Memory B cell (primary cell): ENCODE data around the gene CAPZB.

Source experiments
- ATAC-seq: fragments of 150-1000 bp; cut with Tn5 transposase; 2 replicates; pipeline ENCODE4 v1.10.0; 2021; ENCODE audit warnings: low read depth, mild to moderate bottlenecking, moderate library complexity
- DNase-seq, 2 donors: peaks; one replicate each; pipeline ENCODE4 v3.0.0; 2022; ENCODE audit warnings: low spot score in 2 of 2
- H3K27ac Mint-ChIP-seq: one replicate; pipeline ENCODE4 v1.8.0; 2022; ENCODE audit warnings: mild to moderate bottlenecking, moderate library complexity, mixed read lengths
- H3K27me3 Mint-ChIP-seq: one replicate; pipeline ENCODE4 v1.8.0; 2022; ENCODE audit warnings: mixed read lengths
- H3K36me3 Mint-ChIP-seq: one replicate; pipeline ENCODE4 v1.8.0; 2022; ENCODE audit warnings: mild to moderate bottlenecking, mixed read lengths
- H3K4me1 Mint-ChIP-seq: one replicate; pipeline ENCODE4 v1.8.0; 2022; ENCODE audit warnings: mixed read lengths
- H3K4me3 Mint-ChIP-seq: one replicate; pipeline ENCODE4 v1.8.0; 2022; ENCODE audit warnings: mild to moderate bottlenecking, moderate library complexity, mixed read lengths
- H3K9me3 Mint-ChIP-seq: one replicate; pipeline ENCODE4 v1.8.0; 2022; ENCODE audit warnings: mixed read lengths

CAPZB gene

GRCh38 chr1:19372602-19373001 is 112.7 kb downstream of the CAPZB start:
- peaks cover 3% of the 10 kb centered on the region for H3K4me1 Mint-ChIP-seq
- H3K4me3 Mint-ChIP-seq: no peak overlapping the region
- DNase-seq (no peak), ATAC-seq (no peak)
- peaks cover 11% of the 10 kb centered on the region for H3K36me3 Mint-ChIP-seq
- no peaks in the 10 kb centered on the region for H3K9me3 Mint-ChIP-seq
- no peak overlapping the region for H3K27ac Mint-ChIP-seq
- no peaks in the 10 kb centered on the region for H3K27me3 Mint-ChIP-seq

DNA sequence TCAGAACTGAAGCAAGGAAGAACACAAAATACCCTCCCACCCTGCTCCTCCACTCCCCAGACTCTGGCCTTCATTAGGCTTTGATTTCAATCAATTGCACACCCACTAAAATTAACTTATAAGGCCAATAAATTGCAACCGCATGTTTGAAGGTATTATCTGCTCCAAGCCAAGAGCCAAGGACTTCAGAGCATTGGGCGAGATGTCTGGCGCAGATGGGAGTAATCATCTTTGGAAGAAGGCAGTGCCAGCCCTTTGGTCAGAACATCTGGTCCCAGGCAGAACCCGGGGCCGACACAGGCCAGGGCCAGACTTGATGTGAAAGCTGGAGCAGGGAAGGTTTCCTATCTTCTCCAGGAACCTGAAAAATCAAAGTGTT is 113.2 kb downstream of the CAPZB start:
- no peaks in the 10 kb centered on the region for H3K9me3 Mint-ChIP-seq
- H3K36me3 Mint-ChIP-seq: peaks cover 9% of the 10 kb centered on the region
- H3K27me3 Mint-ChIP-seq: no peaks in the 10 kb centered on the region
- peaks cover 3% of the 10 kb centered on the region for H3K4me1 Mint-ChIP-seq
- H3K27ac Mint-ChIP-seq: no peak overlapping the region
- ATAC-seq: no peak
- H3K4me3 Mint-ChIP-seq: no peak overlapping the region
- DNase-seq: no peak

DNA sequence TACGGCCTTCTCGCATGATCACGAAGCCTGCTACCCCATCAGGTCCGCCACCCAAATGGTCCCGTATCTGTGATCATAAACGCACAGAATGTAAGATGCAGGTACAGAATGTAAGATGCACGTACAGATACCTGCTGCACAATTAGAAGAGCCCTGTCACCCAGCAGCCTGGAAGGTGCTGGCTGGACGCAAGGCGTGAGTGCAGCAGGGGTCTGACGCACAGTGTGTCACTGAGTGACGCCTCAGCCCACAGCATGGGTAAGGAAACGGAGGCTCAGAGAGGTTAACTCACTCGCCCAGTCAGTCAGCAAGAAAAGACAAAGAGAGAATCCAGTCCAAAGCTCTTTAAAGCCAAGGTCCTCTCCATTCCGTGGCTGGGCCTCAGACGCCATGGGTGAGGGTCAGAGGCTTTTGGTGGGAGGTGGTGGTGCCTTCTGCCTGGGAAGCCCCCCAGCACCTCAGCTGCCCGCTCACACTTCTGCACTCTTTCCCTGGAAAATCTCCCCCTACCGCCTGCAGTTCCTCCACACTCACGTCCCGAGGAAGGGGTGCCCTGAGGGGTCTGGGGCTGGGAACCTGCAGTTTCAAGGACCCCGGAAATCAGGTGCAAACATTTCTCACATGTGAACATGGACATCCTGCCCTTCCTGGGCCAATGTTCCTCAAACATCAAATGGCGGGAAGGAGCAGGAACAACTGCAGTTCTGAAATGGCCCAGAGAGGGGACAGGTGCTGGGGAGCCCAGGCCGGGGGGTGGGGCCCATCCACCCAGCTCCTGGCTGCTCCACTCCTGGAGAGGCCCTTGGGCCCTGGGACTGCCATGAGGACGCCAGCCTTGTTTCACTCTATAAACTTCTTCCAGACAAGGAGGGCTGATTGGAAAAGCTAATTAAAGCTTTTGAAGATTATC is 113.9 kb downstream of the CAPZB start:
- H3K9me3 Mint-ChIP-seq: no peaks in the 10 kb centered on the region
- H3K4me1 Mint-ChIP-seq: peaks cover 3% of the 10 kb centered on the region
- H3K36me3 Mint-ChIP-seq: peaks cover 9% of the 10 kb centered on the region
- no peak for DNase-seq
- H3K27me3 Mint-ChIP-seq: no peaks in the 10 kb centered on the region
- no peak overlapping the region for H3K27ac Mint-ChIP-seq
- ATAC-seq: no peak
- H3K4me3 Mint-ChIP-seq: no peak overlapping the region

DNA sequence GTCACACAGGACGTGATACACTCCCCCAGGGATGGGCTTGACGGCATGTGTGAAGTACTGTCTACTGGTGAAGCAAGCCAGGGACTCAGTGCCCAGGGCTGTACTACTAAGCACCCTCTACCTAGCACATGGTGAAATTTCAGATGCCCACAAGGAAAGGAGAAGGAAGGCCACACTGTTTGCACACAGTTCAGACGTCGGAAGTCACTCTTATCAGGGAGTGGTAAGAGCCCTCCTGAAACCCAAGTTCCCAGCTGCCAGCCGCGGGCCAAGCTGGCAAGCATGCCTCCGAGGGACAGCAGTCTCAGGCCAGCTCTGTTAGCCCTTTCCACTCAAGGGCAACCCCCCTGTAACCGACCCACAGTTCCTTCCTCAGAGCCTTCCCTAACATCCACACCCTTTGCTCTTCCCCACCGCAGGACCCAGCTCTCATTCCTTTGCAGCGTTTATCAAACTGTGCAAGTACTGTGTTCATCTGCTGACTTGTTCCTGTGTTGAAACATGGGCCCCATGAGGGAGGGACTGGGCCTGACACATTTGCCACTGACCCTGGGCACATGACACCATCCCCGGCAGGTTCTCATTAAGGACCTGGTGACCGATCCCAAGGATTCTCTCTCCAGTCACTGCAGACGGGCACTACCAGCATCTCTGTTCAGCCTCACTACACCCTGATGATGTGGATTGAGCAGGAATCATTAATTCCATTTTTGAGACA is 114.7 kb downstream of the CAPZB start:
- Mint-ChIP-seq H3K9me3 (no peaks in the 10 kb centered on the region), H3K4me1 (peaks cover 3% of the 10 kb centered on the region), H3K27me3 (no peaks in the 10 kb centered on the region), H3K4me3 (no peak overlapping the region), H3K27ac (no peak overlapping the region), H3K36me3 (peaks cover 5% of the 10 kb centered on the region)
- no peak for DNase-seq
- no peak for ATAC-seq

DNA sequence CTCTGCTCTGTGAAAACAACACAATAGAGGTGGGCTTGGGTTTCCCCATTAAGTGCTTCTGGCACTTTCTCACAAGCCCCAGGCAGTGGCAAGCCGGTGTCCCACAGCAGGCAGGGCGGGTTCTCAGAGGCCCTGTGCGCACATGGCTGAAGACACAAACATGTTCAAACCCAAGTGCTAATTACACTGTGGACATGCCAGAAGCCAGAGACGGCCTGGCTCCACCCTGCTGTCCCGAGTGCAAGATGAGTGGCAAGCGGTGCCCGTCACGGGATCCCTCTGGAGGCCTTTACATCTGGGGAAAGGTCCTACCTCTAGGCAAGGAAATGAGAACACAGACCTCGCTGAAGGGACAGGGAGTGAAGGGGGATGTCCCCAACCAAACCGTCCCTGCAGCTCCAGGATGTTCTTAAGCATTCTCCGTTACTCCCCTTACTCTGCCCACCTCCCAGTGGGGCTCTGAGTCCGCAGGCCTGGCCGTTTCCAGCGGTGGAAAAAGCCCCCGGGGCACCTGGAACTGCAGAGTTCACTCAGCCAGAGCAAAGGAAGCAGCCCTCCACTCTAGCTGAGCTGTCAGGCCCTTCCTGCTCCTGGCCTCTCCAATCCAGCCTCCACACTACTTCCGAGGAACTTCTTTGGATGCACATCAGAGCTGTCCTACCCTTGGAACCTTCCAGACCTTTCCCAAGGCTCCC is 115.8 kb downstream of the CAPZB start:
- ATAC-seq (no peak), DNase-seq (no peak)
- H3K9me3 Mint-ChIP-seq: no peaks in the 10 kb centered on the region
- no peak overlapping the region for H3K4me3 Mint-ChIP-seq
- peaks cover 4% of the 10 kb centered on the region for H3K36me3 Mint-ChIP-seq
- H3K4me1 Mint-ChIP-seq: peaks cover 3% of the 10 kb centered on the region
- H3K27ac Mint-ChIP-seq: no peak overlapping the region
- no peaks in the 10 kb centered on the region for H3K27me3 Mint-ChIP-seq

GRCh38 chr1:19368964-19369363 is 116.4 kb downstream of the CAPZB start:
- no peaks in the 10 kb centered on the region for H3K27me3 Mint-ChIP-seq
- no peak for ATAC-seq
- H3K27ac Mint-ChIP-seq: no peak overlapping the region
- no peaks in the 10 kb centered on the region for H3K9me3 Mint-ChIP-seq
- DNase-seq: no peak
- H3K36me3 Mint-ChIP-seq: peaks cover 5% of the 10 kb centered on the region
- H3K4me1 Mint-ChIP-seq: peaks cover 5% of the 10 kb centered on the region
- no peak overlapping the region for H3K4me3 Mint-ChIP-seq

DNA sequence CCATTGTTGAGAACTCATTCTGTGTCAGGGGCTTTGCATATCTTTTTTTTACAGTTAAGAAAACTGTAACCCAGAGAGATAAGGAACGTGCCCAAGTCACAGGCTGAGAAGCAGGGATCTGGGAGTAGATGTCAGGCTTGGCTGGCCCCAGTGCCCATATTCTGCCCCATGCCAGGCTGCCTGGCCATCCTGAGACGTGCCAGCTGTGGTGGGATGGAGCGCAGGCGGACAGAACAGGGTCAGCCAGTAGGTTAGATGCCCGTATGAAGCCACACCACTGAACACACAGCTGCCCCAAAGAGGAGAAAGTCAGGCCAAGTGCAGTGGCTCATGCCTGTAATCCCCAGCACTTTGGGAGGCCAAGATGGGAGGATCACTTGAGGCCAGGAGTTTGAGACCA is 117.3 kb downstream of the CAPZB start:
- Mint-ChIP-seq H3K4me1 (peaks cover 5% of the 10 kb centered on the region), H3K27me3 (no peaks in the 10 kb centered on the region), H3K4me3 (no peak overlapping the region), H3K36me3 (peaks cover 5% of the 10 kb centered on the region), H3K27ac (no peak overlapping the region), H3K9me3 (no peaks in the 10 kb centered on the region)
- ATAC-seq (no peak), DNase-seq (no peak)

GRCh38 chr1:19367584-19368041 is 117.7 kb downstream of the CAPZB start:
- no peak for ATAC-seq
- H3K27me3 Mint-ChIP-seq: no peaks in the 10 kb centered on the region
- H3K27ac Mint-ChIP-seq: no peak overlapping the region
- DNase-seq: no peak
- peaks cover 5% of the 10 kb centered on the region for H3K36me3 Mint-ChIP-seq
- H3K4me3 Mint-ChIP-seq: no peak overlapping the region
- H3K9me3 Mint-ChIP-seq: no peaks in the 10 kb centered on the region
- H3K4me1 Mint-ChIP-seq: peaks cover 5% of the 10 kb centered on the region

DNA sequence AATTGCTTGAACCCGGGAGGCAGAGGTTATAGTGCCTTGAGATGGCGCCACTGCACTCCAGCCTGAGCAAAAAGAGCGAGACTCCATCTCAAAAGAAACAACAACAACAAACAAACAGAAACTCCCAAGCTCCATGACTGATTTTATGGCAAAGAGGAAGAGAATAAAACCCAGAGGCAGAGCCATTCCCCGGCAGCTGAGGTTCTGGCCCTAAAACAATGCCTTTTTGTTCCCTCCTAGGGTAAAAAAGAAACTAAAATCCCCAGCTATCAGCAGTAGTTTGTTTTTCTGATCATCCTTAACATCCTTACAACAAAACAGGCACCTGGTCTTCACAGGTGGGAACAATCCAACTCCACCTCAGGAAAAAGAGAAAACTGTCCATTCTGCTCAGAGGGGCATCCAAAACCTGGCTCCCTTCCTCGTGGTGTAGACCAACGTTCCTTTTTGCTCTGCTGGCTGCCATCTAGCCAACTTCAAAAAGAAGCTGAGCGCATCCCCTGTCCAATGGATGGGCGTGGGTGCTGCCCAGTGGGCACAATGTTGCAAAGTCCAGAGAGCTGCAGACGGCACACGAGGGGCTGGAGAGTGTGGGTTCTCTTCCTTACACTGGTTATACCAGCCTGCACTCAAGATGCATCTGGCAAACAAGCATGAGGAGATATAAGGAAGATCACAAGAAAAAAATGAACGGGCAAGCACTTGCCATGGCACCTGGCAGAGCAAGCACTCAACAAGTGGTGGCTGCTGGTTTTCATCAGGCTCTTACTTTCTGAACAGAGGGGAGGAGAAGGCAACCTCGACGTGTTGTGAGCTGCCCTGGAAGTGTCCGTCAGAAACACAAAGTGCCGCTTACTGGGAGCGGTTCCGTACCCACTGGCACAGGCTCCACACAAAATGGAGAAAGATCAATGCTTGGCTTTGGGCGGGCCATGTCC is 118.5 kb downstream of the CAPZB start:
- no peak overlapping the region for H3K4me3 Mint-ChIP-seq
- H3K36me3 Mint-ChIP-seq: peaks cover 5% of the 10 kb centered on the region
- H3K27me3 Mint-ChIP-seq: no peaks in the 10 kb centered on the region
- H3K9me3 Mint-ChIP-seq: no peaks in the 10 kb centered on the region
- peaks cover 5% of the 10 kb centered on the region for H3K4me1 Mint-ChIP-seq
- no peak overlapping the region for H3K27ac Mint-ChIP-seq
- ATAC-seq (no peak), DNase-seq (no peak)

DNA sequence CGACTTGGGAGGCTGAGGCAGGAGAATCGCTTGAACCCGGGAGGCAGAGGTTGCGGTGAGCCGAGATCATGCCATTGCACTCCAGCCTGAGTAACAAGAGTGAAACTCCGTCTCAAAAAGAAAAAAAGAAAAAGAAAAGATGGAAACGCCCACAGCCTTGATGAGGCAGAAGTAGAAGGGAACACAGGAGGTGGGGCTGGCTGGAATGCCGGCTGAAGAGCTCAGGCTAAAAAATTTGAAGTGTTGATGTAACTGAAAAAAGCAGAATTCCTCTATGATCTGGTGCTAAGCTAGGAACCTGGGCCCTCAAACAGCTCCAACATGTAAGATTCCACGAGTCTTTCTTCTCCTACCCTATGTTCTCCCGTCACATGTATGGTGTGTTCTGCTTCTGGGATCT is 119.6 kb downstream of the CAPZB start:
- peaks cover 7% of the 10 kb centered on the region for H3K4me1 Mint-ChIP-seq
- DNase-seq (no peak), ATAC-seq (no peak)
- no peak overlapping the region for H3K4me3 Mint-ChIP-seq
- H3K9me3 Mint-ChIP-seq: no peaks in the 10 kb centered on the region
- H3K27ac Mint-ChIP-seq: no peak overlapping the region
- H3K27me3 Mint-ChIP-seq: no peaks in the 10 kb centered on the region
- peaks cover 5% of the 10 kb centered on the region for H3K36me3 Mint-ChIP-seq

DNA sequence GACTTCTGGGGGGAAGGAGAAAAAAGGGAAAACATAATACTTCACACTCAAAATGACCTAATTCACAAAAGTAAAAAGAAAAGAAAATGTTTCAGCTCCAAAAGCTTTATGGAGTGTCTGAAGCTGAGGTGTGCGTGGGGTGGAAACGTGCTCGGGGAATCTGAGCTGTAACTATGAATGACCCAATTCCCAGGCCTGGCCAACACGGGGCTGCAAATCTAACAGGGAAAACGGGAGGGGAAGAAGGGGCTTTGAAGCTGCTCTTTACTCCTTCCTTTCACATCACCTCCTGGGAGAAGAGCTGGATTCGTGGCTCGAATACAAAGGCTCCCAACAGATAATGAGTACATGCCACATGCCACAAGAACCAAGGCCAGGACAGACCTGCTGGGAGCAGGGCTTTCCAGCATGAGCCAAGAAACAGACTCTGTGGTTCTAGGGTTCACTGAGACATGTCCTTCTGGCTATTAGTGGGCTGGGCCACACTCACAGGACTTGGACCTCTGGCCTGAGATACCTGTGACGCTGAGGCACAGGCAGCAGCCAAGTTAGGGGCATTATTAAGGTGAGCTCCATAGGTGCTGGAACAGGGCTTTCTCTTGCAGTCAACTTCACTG is 121.7 kb downstream of the CAPZB start:
- Mint-ChIP-seq H3K27ac (no peak overlapping the region), H3K4me3 (no peak overlapping the region)

DNA sequence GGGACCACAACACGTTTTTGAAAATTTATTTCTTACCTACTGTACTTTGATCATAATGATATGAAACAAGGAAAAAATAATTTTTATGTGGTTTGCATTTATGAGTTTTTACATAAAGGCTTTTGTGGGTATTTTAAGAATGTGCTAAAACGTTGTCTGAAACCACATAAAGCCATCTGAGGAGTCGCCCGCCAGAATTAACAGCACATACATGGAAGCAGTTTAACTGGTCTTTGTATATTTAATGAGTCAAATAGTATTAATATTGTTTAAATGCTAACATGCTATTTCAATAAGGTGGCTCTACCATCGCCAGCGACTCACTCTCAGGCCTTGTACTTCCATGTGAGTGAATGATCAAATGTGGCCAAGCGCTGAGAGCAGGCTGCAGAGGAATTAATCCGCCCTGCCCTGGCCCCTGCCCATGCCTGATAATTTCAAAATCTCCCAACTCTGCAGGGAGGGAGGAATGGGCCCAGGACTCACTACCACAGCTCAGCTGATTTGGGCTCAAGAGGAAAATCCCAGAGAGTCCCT is 123.7 kb downstream of the CAPZB start:
- Mint-ChIP-seq H3K36me3 (peaks cover 5% of the 10 kb centered on the region), H3K27ac (no peak overlapping the region), H3K27me3 (no peaks in the 10 kb centered on the region), H3K4me1 (peaks cover 4% of the 10 kb centered on the region), H3K4me3 (no peak overlapping the region), H3K9me3 (no peaks in the 10 kb centered on the region)
- DNase-seq (no peak), ATAC-seq (no peak)

More for the DNA sequence above, 121.7 kb downstream of the CAPZB start:
- H3K36me3 Mint-ChIP-seq: peaks cover 5% of the 10 kb centered on the region
- DNase-seq (no peak), ATAC-seq (no peak)
- no peaks in the 10 kb centered on the region for H3K27me3 Mint-ChIP-seq
- no peaks in the 10 kb centered on the region for H3K9me3 Mint-ChIP-seq
- H3K4me1 Mint-ChIP-seq: peaks cover 4% of the 10 kb centered on the region
